ENCODE results near the gene CCZ1B.
"Not testable (repeated sequence)": the region's sequence is repeated elsewhere in the genome, so short reads cannot be mapped to it uniquely, and the experiment has no call there.

The CCZ1B gene

DNA sequence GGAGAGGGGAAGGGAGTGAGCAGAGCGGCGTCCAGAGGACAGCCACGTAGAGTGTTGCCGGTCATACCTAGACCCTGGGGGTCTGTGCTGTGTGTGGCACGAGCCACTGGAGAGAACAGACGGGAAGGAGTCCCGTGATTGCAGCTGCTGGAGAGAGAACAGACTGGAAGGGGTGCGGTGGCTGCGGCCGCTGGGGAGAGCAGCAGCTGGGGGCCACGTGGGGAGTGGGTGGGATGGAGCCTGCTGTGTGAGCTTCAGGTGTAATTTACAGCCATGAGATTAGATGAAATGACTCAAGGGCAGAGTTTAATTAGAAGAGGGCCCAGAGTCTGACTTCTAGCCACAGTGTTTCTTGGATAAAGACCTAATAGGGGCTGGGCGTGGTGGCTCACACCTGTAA, 76.7 kb downstream of the CCZ1B start:
- not testable (repeated sequence) for ATAC-seq, DNase-seq
